NCI-H187 treated with DMSO at 0.1 percent for 48 hours (cell line): ENCODE results near the gene ZNF469.

Experiments
- DNase-seq: peaks from one replicate; lab custom pipeline; 2025; lab: John Stamatoyannopoulos, UW

The ZNF469 gene

DNA sequence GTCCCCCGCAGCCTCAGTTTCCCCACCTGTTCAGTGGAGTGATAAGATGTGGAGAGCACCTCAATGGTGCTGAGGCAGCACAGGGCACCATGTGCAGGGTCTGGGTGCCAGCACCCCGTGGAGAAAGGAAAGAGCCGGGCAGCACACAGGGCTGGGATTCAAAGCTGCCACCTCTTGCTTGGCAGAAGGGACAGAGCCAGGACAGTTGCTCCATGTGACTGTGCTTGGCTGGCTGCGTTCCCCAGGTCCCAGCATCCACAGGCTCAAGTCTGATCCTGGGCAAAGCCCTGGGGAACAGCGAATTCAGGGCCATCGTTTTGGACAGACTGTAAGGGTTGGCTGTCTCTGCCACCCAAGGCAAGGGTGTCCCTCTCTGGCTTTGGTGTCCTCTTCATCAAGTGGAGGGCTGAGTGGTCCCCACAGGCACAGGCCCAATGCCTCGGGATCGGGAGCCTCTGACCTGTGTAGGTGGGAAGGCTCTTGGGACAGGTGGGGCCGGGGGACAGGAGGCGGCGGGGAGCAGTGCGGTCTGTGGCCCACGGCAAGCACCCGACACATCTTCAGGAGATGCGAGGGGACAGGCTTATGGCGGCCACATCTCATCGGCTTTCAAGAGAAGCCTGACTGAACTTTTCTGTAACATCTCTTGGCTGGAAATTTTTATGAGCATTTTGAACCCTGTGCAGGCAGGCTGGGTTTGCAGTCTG, 8.5 kb downstream of the ZNF469 start:
- DNase-seq: no peak

DNA sequence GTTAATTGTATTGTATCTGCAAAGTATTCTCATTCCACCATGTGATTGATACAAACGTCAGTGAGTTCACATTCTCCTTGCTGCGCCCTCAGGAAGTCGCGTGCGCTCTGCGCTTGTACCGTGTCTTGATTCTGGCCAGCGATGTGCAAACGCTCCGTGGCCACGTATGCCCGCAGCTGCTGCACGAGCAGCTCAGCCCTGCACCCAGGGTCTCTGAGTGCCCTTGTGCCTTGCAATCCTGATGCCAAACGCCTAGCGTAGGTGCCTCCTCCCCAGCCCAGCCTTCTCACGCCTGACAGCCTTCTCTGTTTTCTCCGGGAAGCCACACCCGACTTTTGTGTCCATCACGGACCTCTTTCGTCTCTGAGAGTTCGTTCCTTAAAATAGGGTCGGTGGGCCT, 9.4 kb downstream of the ZNF469 start:
- DNase-seq: no peak

DNA sequence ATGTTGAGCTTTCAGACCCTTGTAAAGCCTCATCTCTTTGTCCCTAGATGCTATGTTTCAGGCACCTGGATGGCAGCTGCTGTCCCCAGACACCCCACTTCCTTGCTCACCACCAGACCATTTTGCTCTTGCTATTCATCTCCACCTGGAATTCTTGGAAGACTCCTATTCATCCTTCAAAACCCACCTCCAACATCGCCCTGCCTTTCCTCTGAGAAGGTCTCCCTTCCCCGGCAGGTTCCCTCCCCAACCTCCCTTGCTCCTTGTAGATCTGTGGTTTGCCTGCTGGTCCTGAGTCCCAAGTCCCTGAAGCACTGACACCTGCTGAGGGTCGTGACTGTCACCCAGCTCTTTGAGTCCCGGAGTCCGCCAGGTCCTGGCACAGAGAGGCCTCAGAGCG, 9.9 kb downstream of the ZNF469 start:
- no peak for DNase-seq

DNA sequence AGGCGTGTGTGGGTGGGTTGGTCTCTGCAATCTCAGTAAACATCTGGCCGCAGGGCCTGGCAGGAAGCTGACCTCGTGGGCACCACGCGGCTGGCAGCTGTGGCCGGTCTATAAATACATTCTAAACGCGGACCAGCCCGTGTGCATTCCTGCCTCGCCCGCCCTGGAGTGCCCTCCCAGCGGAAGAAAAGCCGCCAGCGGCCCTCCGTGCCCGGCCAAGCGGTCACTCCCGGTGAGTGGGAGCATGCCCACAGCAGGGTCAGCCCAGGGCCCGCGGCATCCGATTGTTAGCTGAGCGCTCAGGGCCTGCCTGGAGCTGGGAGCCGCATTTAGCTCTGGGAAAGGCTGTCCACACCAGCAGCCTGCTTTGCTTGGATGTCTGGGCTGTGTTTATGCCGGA, 10.3 kb downstream of the ZNF469 start:
- DNase-seq: no peak

DNA sequence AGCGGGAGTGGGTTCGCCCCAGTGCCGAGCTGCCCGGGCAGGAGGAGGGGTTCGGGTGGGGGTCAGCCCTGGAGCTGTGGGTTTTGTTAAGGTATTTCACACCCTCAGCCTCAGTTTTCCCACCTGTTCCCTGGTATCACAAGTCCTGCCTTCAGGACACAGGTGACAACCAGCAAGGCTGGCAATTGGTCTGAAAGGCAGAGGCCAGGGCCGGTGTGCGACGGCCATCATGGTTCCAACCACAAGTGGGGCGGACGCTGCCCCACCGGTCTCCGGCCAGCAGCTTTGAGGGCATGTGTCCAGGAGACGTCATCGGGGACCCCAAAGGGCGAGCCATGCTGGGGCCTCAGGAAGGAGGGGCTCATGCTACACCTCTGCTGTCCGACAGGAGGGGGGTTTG, 10.8 kb downstream of the ZNF469 start:
- no peak for DNase-seq

DNA sequence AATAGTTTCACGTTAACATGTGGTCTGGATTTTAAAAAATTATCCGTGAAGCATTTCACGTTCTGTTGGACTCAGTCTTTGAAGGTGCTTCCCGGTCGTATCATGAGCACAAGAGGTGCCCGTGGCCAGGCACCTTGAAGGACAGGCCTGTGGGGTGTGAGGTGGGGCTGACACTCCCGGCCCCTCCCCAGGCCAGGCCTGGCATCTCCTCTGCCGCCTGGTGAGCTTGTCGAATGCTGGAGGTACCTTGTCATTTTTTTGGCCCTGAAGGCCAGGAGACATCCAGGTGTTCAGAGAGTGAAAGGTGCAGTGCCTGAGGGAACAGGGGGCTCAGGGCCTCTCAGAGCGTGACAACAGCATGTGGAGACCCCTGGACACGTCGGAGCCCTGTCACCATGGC, 11.7 kb downstream of the ZNF469 start:
- DNase-seq: no peak

DNA sequence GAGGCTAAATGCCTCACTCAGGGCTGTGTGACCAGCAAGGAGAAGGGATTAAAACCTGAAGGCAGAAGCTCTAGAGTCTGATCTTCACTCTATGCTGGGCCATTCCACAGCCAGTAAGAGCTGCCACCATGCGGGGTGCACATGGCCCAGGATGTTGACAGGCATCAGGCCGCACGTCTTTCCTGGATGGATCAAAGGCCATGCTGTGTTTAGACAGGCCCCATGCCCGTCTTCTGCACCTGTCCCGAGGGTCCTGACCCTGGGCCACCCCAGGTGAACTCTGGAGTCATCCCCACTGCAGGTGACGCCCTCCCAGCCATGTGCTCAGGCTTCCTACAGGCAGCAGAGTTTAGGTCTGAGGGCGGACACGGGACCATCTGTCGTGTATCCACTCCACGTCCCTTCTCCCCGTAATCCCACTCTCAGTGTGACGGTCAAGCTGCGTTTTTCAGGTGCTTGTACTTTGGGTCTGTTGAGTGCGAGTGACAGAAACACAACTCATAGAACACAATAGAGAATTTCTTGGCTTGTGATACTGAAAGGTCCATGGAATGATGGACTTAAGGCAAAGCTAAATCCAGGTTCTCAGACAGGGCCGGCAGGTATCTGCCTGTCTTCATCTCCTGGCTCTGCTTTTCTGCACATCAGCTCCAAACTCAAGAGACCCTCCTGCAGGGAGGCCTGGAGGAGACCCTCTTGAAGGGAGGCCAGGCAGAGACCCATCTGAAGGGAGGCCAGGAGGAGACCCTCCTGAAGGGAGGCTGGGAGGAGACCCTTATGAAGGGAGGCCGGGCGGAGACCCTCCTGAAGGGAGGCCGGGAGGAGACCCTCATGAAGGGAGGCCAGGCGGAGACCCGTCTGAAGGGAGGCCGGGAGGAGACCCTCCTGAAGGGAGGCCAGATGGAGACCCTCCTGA, 13.2 kb downstream of the ZNF469 start:
- no peak for DNase-seq

DNA sequence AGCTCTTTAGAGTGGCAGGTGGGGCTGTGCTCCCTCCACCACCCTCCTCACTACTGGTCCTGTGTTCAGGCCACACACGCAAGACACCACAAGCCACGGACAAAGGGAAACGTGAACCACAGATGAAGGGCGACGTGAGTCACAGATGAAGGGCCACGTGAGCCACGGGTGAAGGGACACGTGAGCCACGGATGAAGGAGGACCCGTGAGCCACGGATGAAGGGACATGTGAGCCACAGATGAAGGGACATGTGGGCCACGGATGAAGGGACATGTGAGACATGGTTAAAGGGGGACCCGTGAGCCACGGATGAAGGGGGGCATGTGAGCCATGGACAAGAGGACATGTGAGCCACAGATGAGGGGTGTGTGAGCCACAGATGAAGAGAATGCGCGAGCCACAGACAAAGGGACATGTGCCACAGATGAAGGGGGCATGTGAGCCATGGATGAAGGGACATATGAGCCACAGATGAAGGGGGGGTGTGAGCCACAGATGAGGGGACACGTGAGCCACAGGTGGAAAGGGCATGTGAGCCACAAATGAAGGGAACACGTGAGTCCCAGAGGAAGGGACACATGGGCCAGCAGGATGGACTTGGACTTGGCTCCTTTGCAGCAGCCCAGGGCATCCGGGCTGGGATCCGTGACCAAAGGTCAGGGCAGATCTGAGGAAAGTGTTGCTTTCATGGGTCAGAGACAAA, 15.6 kb downstream of the ZNF469 start:
- DNase-seq: no peak

DNA sequence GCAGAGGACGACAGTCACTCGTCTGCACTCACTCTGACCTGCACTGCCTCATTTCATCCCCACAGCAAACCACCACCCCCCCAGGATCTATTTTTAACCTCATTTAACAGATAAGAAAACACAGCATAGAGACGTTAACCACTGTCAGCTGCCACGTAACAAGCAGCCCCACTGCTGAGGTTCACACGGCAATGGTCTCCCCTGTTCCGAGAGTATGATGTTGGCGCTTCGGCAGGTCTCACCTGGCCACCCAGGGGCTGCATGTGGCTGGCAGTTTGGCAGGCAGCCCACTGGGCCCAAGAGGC, 16.1 kb downstream of the ZNF469 start:
- DNase-seq: no peak

DNA sequence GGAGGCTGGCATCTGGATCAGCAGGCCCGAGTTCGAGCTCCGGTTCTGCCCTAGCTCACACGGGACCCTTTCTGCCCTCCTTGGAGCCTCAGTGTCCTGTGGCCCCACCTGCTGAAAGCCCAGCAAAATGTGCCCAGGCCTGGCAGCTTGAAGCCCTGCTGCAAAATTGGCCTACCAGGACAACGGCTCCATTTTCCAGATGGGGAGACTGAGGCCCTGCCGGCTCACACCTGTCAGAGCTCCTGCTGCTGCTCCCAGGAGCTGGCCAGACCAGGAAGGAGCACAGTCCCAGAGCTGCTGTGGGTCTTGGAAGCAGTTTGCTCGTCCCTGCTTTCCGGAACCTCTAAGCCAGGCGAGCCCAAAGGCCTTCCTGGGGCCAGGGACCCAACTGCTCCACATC, 17.4 kb downstream of the ZNF469 start:
- DNase-seq: no peak

DNA sequence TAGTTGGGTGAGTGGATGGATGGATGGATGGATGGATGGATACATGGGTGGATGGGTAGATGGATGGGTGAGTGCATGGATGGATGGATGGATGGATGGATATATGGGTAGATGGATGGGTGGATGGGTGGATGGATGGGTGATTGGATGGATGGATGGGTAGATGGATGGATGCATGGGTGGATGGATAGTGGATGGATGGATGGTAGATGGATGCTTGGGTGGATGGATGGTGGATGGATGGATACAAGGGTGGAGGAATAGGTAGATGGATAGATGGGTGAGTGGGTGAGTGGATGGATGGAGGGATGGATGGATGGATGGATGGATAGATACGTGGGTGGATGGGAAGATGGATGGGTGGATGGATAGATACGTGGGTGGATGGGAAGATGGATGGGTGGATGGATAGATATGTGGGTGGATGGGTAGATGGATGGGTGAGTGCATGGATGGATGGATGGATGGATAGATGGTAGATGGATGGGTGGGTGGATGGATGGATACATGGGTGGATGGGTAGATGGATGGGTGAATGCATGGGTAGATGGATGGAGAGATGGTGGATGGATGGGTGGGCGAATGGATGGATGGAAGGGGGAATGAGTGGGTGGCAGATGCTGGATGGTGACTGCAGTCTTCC, 19.0 kb downstream of the ZNF469 start:
- no peak for DNase-seq

DNA sequence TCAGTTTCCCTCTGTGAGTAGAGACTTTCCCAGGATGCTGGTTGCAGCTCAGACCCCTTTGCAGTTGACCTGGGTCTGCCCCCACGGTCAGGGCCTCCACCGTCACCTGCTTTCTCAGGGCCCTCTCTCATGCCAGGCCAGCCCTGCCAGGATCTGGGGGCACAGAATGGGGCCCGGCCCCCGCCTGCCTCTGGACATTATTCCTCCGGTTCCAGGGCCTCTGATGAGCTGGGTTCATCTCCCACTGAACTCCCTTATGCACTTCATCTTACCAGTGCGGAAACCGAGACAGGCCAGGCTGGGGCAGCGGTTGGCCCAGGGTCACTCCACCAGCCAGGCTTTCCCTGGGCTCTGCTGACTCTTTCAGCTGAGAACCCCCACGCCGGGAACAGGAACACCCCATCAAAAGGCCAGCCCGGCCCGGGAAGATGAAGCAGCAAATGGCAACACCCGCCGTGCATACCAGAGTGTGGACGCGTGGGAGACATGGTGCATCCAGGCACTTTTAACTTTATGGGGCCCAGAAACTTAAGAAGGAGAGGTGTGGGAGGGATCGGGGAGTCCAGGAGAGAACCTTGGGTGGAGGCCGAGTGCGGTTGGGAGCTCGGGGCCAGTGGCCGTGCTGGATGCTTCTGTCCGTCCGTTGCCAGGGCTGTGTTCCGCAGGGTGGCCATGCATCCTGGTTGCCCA, 19.9 kb downstream of the ZNF469 start:
- DNase-seq: no peak

DNA sequence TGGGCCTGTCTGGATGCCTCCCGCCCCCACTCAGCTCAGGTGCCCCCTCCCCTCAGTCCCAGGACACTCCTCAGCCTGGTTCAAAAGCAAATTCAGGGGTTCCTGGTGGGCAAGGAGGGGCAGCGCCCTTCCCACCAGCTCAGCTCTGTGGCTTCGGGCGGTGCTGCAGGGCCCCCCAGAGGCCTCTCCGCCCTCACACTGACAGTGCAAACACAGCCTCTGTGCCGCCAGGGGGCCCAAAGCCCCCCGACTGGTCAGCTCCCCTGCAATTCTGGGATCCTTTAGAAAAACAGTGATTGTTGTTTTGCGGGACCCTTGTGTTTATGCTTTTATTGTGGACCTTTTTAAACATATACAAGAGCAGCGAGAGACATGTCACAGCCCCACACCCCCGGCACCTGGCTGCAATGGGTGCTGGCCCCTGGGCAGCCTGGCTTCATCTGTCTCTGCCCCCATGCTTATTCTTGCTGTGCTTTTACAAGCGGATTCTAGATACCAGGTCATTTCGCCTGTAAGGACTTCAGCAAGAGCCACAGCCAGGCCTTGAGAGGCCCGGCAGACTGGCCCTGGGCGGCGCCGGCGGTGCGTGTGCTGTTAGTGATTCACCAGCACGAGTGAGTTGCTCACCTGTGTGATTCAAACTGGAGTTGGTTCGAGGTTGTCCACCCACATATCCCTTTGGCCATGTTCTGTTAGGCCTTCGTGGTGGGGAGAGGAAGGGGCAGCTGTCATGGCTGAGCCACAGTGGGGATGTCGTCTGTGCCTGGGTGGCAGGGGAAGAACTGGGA, 21.2 kb downstream of the ZNF469 start:
- no peak for DNase-seq

DNA sequence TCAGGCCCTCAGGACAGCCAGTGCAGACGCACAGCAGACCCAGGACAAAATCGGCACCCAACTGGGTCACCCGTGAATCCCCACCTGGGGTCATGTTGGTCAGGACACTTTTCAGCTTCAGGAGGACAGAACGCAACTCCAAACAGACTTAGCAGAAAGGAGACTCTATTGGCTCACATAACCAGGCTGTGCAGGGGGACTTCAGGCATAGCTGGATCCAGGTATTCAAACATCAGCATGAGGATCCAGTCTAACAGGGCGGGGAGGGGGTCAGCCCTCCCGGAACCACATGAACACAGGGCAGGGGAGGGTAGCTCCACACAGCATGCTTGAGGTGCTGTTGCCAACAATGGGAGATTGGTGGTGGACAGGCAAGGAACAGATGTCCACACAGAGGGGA, 22.0 kb downstream of the ZNF469 start:
- DNase-seq: no peak

DNA sequence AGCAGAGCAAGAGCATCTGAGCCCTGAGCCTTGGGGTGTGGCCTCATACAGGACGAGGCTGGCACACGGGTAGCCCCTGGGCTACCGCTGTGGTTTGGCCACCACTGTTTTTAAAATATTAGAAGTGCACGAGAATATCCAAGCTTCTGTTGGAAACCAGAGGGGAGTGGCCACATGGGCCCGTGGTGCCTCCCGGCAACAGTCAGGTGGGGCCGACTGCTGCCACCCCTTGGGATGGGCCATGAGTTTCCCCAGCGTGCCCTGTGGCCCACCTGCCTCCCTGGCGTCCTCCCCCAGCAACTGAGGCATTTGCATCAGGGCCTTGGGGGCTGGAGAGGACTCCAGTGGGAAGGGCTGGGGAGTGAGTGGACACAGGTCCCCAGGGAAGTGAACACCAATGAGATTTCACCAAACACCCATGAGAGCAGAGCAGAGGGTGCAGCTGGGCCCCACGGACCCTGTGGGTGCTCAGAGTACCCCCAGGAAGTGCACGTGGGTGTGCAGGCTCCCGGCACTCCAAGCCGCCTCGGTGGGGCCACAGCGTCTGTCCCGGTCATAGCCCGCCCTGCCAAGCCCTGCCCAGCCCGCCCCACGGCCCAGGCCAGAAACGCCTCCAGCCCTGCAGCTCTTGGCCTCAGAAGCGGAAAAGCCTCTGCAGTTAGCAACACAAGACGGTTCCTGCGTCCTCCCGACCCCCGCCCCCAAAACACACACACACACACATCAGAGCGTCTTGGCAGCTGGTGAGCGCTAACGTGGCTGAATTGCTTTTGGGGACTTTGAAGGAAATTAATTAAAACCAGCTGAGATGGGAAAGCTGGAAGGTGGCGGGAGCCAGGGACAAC, 22.7 kb downstream of the ZNF469 start:
- no peak for DNase-seq

DNA sequence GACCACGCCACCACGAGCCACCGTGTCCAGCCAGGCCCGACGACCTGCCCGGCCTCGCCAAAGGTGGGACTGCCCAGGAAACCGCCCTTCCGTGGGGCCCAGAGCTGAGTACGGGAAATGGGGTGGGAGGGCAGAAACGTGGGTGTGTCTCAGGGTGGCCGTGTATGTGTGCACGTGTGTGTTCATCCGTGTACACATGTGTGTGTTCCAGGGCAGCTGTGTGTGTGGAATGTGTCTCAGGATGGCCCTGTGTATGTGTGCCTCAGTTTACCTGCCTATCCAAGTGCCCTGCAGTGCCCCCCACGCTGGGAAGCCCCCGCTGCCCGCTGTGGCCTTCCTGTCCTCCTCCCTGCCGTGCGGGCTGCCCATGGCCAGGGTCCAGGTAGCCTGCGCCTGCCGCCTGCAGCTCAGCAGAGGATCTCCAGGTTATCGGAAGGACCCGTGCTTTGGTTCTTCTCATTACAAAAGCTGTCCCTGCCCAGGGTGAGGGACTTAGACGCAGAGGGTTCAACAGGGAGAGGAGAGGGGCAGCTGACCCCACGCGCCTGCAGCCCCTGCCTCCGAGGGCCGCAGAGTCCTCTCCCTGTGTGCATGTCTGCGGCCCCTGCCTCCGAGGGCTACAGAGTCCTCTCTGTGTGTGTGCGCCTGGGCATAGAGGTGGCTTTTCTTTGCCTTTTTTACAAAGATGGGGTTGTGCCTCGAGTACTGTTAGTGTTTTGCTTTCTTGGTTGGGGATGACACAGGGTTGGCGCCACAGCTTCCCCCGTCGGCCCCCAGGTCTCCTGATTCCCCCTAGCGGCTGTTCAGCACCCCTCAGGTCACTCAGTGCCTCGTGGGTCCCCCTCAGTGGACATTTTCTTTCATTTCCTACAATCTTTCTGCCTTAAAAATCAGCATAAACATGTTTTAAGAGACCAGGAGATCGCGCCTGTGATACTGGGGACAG, 23.6 kb downstream of the ZNF469 start:
- DNase-seq: no peak

DNA sequence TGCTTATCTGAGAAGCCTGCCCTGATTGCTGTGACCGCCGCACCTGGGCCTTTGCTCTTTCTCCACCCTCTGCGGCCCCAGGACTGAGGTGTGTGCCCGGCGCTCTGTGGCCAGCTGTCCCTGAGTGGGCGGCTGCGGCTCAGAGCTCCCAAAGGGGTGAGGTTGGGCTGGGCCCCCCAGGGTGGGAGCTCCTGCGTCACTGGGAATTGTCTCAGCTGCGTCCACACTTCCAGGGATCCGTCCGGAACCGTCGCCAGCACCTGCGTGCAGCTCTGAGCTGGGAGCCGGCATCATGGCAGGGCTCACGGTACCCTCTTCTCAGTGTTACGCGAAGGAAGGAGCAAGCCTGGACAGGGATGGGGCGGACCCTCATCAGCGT, 24.3 kb downstream of the ZNF469 start:
- DNase-seq: no peak

DNA sequence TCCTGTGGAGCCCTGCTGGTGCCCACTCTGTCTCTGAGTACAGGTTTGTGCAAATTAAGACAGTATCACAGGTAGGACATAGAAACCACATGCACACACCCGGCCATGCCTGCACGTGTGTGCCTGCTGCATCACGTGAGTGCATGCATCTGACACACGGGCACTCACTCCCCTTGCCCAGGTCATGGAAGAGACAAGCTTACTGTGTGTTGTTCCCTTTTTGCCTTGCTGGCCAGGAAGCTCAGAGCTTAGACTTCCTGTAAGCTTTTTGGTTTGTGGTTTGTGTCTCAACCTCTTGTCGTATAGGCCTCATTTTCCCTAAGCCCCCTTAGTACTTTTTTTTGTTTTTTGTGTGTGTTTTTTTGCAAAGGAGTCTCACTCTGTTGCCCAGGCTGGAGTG, 25.0 kb downstream of the ZNF469 start:
- DNase-seq: no peak

DNA sequence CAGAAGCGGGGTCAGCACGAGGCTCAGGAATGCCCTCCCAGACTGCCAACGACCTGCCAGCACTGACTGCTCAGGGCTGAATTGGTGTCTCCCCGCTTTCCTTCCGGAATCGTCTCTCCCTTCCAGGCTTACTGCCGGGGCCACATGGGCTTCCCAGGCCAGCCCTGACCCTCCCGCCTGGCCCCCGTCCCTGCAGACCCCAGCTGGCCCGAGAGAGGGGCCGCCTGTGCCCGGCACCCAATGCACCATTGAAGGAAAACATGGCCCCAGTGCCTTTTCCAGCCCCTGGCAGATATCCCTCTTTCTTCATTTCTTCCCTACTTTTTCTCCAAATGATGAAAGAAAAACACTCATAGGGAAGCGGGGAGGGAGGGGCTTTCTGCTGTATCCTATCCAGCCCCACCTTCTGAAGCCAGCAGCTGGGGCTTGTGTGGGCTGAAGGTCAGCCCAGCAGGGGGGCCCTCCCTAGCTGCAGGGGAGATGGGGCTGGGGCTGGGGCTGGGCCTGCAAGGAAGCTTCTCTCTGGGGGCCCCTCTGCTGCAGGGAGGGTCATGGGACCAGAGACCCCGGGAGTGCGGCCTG, 25.9 kb downstream of the ZNF469 start:
- DNase-seq: no peak
